GM10266 (cell line): ENCODE measurements around the gene FIG4.

Experiments
- DNase-seq: peaks from one replicate; pipeline ENCODE4 v3.0.0; 2012; ENCODE audit errors: extremely low spot score
- TF ChIP-seq, protein P1 (sequence below): IDR thresholded peaks from 2 replicates; pipeline ENCODE4 v1.5.1; 2012; ENCODE audit warnings: mild to moderate bottlenecking, low read depth; ENCODE audit not compliant: control insufficient read depth, insufficient read depth; ENCODE audit errors: missing control alignments

FIG4 gene

GRCh38 chr6:109687271-109687761, 3.8 kb upstream of the FIG4 start:
- TF ChIP-seq, protein P1, sequence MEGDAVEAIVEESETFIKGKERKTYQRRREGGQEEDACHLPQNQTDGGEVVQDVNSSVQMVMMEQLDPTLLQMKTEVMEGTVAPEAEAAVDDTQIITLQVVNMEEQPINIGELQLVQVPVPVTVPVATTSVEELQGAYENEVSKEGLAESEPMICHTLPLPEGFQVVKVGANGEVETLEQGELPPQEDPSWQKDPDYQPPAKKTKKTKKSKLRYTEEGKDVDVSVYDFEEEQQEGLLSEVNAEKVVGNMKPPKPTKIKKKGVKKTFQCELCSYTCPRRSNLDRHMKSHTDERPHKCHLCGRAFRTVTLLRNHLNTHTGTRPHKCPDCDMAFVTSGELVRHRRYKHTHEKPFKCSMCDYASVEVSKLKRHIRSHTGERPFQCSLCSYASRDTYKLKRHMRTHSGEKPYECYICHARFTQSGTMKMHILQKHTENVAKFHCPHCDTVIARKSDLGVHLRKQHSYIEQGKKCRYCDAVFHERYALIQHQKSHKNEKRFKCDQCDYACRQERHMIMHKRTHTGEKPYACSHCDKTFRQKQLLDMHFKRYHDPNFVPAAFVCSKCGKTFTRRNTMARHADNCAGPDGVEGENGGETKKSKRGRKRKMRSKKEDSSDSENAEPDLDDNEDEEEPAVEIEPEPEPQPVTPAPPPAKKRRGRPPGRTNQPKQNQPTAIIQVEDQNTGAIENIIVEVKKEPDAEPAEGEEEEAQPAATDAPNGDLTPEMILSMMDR: no peak
- DNase-seq: no peak

GRCh38 chr6:109690373-109690736, 741 bp upstream of the FIG4 start:
- peak; percentile 38 for DNase-seq
- TF ChIP-seq, protein P1: no peak

- DNase-seq: peak; percentile 14
- TF ChIP-seq, protein P1: no peak
Observed at GRCh38 chr6:109693111-109693510, 2.0 kb downstream of the FIG4 start.

DNA sequence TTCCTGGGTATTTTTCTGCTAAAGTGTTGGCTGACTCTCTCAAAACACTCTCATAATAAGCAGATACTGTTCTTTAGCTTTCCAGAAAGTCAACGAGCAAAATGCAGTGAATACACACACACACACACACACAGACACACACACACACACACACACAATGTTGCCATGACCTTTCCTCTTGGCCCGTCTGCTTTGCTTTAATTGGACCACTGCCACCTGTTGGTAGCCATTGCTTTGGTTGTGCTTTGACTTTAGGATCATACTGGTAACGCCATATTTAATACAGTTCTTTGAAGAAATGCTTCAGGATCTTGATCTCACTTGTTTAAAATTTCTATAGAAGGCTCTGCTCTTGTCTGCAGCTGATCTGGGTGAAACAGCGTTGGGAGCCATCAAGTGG, 4.4 kb downstream of the FIG4 start:
- DNase-seq: no peak
- TF ChIP-seq, protein P1: peak; percentile 12

DNA sequence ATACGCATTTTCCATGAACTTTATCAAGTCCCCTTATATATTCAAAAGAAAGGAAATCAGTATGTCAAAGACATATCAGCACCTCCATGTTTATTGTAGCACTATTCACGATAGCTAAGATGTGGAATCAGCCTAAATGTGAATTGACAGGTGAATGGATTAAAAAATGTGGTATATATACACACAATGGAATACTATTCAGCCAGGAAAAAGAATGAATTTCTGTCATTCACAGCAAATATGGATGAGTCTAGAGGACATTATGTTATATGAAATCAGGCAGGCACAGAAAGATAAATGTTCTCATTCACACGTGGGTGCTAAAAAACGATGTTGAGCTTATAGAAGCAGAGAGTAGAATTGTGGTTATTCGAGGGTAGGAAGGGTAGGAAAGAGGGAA, 5.3 kb downstream of the FIG4 start:
- DNase-seq: no peak
- TF ChIP-seq, protein P1: no peak

DNA sequence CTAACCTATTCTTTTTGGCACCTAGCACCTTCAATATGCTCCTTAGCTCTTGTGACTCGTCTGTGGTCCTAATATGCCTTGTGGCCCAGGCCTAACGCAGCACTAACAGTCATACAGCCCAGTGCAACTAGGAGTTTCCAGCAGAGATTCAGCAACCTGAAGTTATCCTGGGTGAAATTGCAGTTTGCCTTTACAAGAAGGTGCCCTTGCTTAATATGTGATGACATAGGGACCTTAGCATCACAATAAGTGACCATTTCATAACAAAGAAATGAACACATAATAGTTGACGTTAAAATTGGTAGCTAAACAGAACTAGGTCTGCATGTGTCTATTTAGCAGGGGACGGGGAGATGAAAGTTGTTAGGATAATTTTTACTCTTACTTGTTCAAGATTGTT, 10.1 kb downstream of the FIG4 start:
- TF ChIP-seq, protein P1: no peak
- no peak for DNase-seq

- TF ChIP-seq, protein P1: no peak
- no peak for DNase-seq
Observed at GRCh38 chr6:109701774-109702173, 10.7 kb downstream of the FIG4 start.
